K562 (cell line): ENCODE data around the gene RPL15. TPM values are rescaled to one million over a fixed set of nuclear protein-coding genes. Genes with fewer than 3 reads are reported as not detected.

Experiments used
- ADNP ChIP-seq: fragments of 200-800 bp; sonication (Bioruptor generic); IDR thresholded peaks from 2 replicates; pipeline ENCODE4 v1.6.1; 2016; ENCODE audit warnings: missing genetic modification characterization, missing compliant biosample characterization
- CTBP1 ChIP-seq: fragments of 450-650 bp; IDR thresholded peaks from 2 replicates; pipeline ENCODE4 v1.6.1; 2016; ENCODE audit warnings: borderline replicate concordance
- ILF3 ChIP-seq: fragments of 450-650 bp; IDR thresholded peaks from 2 replicates; pipeline ENCODE4 v1.6.1; 2018; ENCODE audit warnings: antibody characterized with exemption, mild to moderate bottlenecking, moderate library complexity, borderline replicate concordance
- ILK ChIP-seq: fragments of 450-650 bp; IDR thresholded peaks from 2 replicates; pipeline ENCODE4 v1.6.1; 2016; ENCODE audit warnings: missing genetic modification characterization, low read depth, mild to moderate bottlenecking, missing compliant biosample characterization, moderate library complexity, borderline replicate concordance
- JUN ChIP-seq, 2 experiments: sonication (generic) in 1 of 2; formaldehyde crosslinking in 1 of 2; IDR thresholded peaks; 2 replicates each; pipeline versions ENCODE4 v1.6.1 to v1.8.0; 2012 to 2022; ENCODE audit warnings: borderline replicate concordance in 2 of 2, mild to moderate bottlenecking in 2 of 2, improper control_type of control experiment in 1 of 2, low read depth in 1 of 2, low read length in 1 of 2, missing genetic modification reagents in 1 of 2
- KLF1 ChIP-seq: fragments of 450-650 bp; IDR thresholded peaks from 2 replicates; pipeline ENCODE4 v1.6.1; 2016; ENCODE audit warnings: missing genetic modification characterization, missing compliant biosample characterization
- RHOXF2B ChIP-seq: fragments of 250-450 bp; sonication (Bioruptor Pico); conservative IDR thresholded peaks from 2 replicates; pipeline ENCODE4 v1.5.1; 2021
- RNF219 ChIP-seq: fragments of 250-450 bp; sonication (Bioruptor Pico); IDR thresholded peaks from 2 replicates; pipeline ENCODE4 v1.5.0; 2022; ENCODE audit warnings: mild to moderate bottlenecking
- SMARCE1 ChIP-seq: fragments of 450-650 bp; IDR thresholded peaks from 2 replicates; pipeline ENCODE4 v1.7.1; 2016; ENCODE audit warnings: mild to moderate bottlenecking
- SREBF1 ChIP-seq: fragments of 150-350 bp; IDR thresholded peaks from 2 replicates; pipeline ENCODE4 v1.6.1; 2014; ENCODE audit warnings: antibody characterized with exemption, low read depth, low read length, borderline replicate concordance
- TAF1 ChIP-seq: IDR thresholded peaks from 2 replicates; pipeline ENCODE4 v1.6.1; 2011; ENCODE audit warnings: mild to moderate bottlenecking, low read length, moderate library complexity; ENCODE audit not compliant: insufficient read depth, control insufficient read depth, severe bottlenecking; ENCODE audit errors: extremely low read depth
- ZBTB5 ChIP-seq: fragments of 450-650 bp; IDR thresholded peaks from 2 replicates; pipeline ENCODE4 v1.6.1; 2017; ENCODE audit warnings: antibody characterized with exemption
- ZC3H8 ChIP-seq: fragments of 450-650 bp; IDR thresholded peaks from 2 replicates; pipeline ENCODE4 v1.6.1; 2017
- ZNF444 ChIP-seq: fragments of 250-450 bp; sonication (Bioruptor Pico); IDR thresholded peaks from 2 replicates; pipeline ENCODE4 v1.4.0; 2020; ENCODE audit warnings: mild to moderate bottlenecking, moderate library complexity
- ZNF707 ChIP-seq: fragments of 250-450 bp; sonication (Bioruptor Pico); conservative IDR thresholded peaks from 2 replicates; pipeline ENCODE4 v1.8.0; 2022; ENCODE audit warnings: inconsistent platforms, mild to moderate bottlenecking, moderate library complexity
- polyA plus RNA-seq, 8 experiments: library from polyadenylated mRNA; depleted of rRNA in 4 of 8; stranded (reverse) in 5 of 8; unstranded in 3 of 8; fragments of >200 nt; fragmentation: Nextera tagmentation in 2 of 8; fragmentation: Illumina TruSeq in 1 of 8; extraction: Ambion mirVana in 2 of 8; extraction: Trizol in 1 of 8; gene quantifications; 2 replicates each; pipeline versions ENCODE4 v1.2.1 to v1.2.3, GENCODE V29; 2011 to 2014; ENCODE audit warnings: inconsistent platforms in 1 of 8, missing spikeins in 1 of 8
- total RNA-seq, 7 experiments: library from RNA; depleted of rRNA in 6 of 7; stranded (reverse); fragments of >200 nt in 6 of 7; fragmentation: Illumina TruSeq in 2 of 7; extraction: Trizol in 2 of 7; gene quantifications; 2 replicates each; pipeline versions ENCODE4 v1.2.1 to v1.2.3, GENCODE V29; 2011 to 2021; ENCODE audit warnings: low replicate concordance in 1 of 7
- TF ChIP-seq, protein P1 (sequence below): sonication (generic); formaldehyde crosslinking; IDR thresholded peaks from 2 replicates; pipeline ENCODE4 v1.8.1; 2023; ENCODE audit warnings: missing genetic modification reagents, mild to moderate bottlenecking, borderline replicate concordance
- TF ChIP-seq, protein P2 (sequence below): fragments of 250-450 bp; sonication (Bioruptor Pico); IDR thresholded peaks from 2 replicates; pipeline ENCODE4 v1.8.0; 2021; ENCODE audit warnings: borderline replicate concordance, mild to moderate bottlenecking, moderate library complexity; ENCODE audit not compliant: poor library complexity, severe bottlenecking

The RPL15 gene
- total and polyA plus RNA-seq, 9 of the 15 experiments (the other 6 are each of a cell fraction or from before 2014, with no cell fraction given) = 2,393 to 8,850 (median 3,928) TPM

DNA sequence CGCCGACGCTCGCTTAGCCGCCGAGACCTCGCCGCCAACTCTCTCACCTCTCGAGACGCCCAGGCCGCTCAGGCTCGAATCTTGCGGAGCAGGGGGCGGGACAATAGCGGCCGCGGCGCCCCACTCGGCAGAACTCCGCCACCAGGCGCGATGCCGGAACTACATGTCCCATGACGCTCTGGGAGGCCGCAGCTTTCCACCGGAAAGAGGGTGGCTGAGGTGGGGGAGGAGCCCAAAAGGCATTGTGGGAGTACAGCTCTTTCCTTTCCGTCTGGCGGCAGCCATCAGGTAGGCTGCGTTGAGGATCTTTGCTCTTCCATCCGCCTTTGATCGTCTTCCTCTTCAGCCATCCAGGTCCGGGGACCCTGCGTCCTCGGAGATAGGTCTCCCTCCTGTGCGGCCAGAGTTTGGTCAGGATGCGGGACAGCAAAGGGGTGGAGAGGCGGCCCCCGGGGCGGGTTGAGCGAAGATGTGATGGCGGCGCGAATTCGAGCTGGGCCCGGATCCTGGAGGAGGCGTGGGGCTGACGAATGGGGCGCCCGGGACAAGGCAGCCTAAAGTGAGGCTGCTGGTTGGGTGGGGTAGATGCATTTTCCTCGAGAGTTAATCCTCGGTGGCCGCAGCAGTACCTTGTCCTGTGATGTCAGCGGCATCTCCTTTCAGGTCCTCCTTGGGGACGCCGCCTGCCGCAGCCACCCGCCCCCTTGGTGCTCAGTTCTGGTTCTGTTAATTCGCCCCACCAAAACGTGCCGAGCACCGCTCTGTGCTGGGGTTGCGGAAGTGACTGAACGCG lies at the start of gene RPL15, which contains the start of gene NKIRAS1 (continued):
- TF ChIP-seq SREBF1 = no peak
- no peak for TF ChIP-seq ADNP (tag)
- TF ChIP-seq JUN (IDR thresholded peaks at IDR 0.05; ENCODE audit: borderline replicate concordance, low read depth, low read length) = peak; percentile 63; the same call in 1 of the 2 replicates
- no peak for TF ChIP-seq JUN (CRISPR knock-in tag; IDR thresholded peaks at IDR 0.05; ENCODE audit: borderline replicate concordance)
- no peak for TF ChIP-seq RHOXF2B
- TF ChIP-seq ZNF707 (CRISPR knock-in tag) = 0 out of 2 replicates have a peak, but pooled peaks have one; percentile 45
- no peak for TF ChIP-seq ILF3
- no peak for TF ChIP-seq ZNF444 (CRISPR knock-in tag)
- TF ChIP-seq ZC3H8 = 0 out of 2 replicates have a peak, but pooled peaks have one; percentile 77
- TF ChIP-seq, protein P1, sequence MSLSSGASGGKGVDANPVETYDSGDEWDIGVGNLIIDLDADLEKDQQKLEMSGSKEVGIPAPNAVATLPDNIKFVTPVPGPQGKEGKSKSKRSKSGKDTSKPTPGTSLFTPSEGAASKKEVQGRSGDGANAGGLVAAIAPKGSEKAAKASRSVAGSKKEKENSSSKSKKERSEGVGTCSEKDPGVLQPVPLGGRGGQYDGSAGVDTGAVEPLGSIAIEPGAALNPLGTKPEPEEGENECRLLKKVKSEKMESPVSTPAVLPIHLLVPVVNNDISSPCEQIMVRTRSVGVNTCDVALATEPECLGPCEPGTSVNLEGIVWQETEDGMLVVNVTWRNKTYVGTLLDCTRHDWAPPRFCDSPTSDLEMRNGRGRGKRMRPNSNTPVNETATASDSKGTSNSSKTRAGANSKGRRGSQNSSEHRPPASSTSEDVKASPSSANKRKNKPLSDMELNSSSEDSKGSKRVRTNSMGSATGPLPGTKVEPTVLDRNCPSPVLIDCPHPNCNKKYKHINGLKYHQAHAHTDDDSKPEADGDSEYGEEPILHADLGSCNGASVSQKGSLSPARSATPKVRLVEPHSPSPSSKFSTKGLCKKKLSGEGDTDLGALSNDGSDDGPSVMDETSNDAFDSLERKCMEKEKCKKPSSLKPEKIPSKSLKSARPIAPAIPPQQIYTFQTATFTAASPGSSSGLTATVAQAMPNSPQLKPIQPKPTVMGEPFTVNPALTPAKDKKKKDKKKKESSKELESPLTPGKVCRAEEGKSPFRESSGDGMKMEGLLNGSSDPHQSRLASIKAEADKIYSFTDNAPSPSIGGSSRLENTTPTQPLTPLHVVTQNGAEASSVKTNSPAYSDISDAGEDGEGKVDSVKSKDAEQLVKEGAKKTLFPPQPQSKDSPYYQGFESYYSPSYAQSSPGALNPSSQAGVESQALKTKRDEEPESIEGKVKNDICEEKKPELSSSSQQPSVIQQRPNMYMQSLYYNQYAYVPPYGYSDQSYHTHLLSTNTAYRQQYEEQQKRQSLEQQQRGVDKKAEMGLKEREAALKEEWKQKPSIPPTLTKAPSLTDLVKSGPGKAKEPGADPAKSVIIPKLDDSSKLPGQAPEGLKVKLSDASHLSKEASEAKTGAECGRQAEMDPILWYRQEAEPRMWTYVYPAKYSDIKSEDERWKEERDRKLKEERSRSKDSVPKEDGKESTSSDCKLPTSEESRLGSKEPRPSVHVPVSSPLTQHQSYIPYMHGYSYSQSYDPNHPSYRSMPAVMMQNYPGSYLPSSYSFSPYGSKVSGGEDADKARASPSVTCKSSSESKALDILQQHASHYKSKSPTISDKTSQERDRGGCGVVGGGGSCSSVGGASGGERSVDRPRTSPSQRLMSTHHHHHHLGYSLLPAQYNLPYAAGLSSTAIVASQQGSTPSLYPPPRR (CRISPR knock-in tag) = peak; percentile 81
- TF ChIP-seq TAF1 = peak; percentile 99
- TF ChIP-seq RNF219 (CRISPR knock-in tag) = 0 out of 2 replicates have a peak, but pooled peaks have one; percentile 43
- TF ChIP-seq ILK (tag) = no peak
- TF ChIP-seq KLF1 (tag) = no peak; the same call in 1 of the 2 replicates
- peak; percentile 92 for TF ChIP-seq CTBP1
- TF ChIP-seq, protein P2, sequence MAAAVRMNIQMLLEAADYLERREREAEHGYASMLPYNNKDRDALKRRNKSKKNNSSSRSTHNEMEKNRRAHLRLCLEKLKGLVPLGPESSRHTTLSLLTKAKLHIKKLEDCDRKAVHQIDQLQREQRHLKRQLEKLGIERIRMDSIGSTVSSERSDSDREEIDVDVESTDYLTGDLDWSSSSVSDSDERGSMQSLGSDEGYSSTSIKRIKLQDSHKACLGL (CRISPR knock-in tag) = no peak
- no peak for TF ChIP-seq SMARCE1
- TF ChIP-seq ZBTB5 = no peak
